Measurements from ENCODE around the gene C18orf32. TPM values are rescaled to one million over a fixed set of nuclear protein-coding genes. Genes with fewer than 3 reads are reported as not detected.

C18orf32 gene
- total and polyA plus RNA-seq, 10 of the 15 experiments (the other 5 are each of a cell fraction or from before 2014, with no cell fraction given): 11.5 to 67.0 (median 32.9) TPM

DNA sequence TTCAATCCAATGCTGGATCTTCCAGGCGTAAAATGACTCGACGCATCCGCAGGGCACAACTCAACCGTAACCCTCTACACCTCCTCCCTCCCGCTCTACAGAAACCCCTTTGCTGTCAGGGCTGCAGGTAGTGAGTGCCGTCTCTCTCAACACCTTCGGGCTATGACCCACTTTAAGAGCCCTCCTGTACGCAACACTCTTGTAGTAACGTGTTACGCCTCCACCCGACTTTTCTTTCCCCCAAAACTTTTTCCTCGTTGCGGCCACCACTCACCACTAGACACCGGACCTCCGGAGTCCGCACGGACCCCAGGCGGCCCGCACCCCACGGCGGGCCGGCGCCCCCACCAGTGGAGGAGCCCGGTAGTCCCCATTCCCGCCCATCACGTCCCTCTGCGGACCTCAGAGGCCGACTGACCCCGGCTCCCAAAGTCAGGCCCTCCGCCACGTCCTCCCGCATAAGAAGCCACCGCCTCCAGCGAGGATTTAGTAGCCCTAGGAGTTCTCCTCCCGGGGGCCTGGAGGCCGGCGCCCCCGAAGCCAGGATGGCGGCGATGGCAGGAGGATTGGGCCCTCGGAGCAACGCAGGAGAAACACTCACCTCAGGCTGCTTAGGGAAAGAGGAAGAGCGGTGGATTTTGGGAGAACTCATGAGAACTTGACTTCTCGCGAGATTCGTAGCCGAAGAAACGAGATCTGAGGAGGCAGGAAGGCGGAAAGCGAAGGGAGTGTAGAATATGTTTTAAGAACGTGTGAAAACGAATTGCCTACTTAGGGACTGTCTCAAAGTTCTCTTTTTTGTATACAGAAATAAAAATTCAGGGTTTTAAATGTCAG, 5.0 kb upstream of the C18orf32 start, which contains the start of gene RPL17 (continued):
- TF ChIP-seq SMAD5 (IDR thresholded peaks at IDR 0.05; ENCODE audit: low read depth) (peak; percentile 99), ZNF207 (IDR thresholded peaks at IDR 0.05; ENCODE audit: borderline replicate concordance) (peak; percentile 92), RAD51 (IDR thresholded peaks at IDR 0.05) (0 out of 2 replicates have a peak, but pooled peaks have one; percentile 17), MYC (IDR thresholded peaks at IDR 0.05; ENCODE audit: insufficient read depth, insufficient read length, insufficient replicate concordance, low read length, severe bottlenecking) (peak; percentile 90), JUNB (IDR thresholded peaks at IDR 0.05) (peak; percentile 100), JUND (IDR thresholded peaks at IDR 0.05; ENCODE audit: low read depth, low read length) (no peak), DPF2 (IDR thresholded peaks at IDR 0.05) (no peak; the same call in 1 of the 2 replicates), ASH2L (IDR thresholded peaks at IDR 0.05; ENCODE audit: borderline replicate concordance, low read depth) (peak; percentile 95; the same call in 1 of the 2 replicates), NFXL1 (IDR thresholded peaks at IDR 0.05; ENCODE audit: borderline replicate concordance) (no peak), RUNX3 (IDR thresholded peaks at IDR 0.05; ENCODE audit: low read length) (peak; percentile 41), RBBP5 (conservative IDR thresholded peaks at IDR 0.05) (peak; percentile 98), BRCA1 (IDR thresholded peaks at IDR 0.05; ENCODE audit: low read depth, low read length) (peak; percentile 95), IKZF1 (conservative IDR thresholded peaks at IDR 0.05) (peak; percentile 87), ATF2 (IDR thresholded peaks at IDR 0.05; ENCODE audit: low read length) (peak; percentile 50; the same call in 1 of the 2 replicates), ZBTB4 (CRISPR knock-in tag; IDR thresholded peaks at IDR 0.05) (no peak), EP300 (IDR thresholded peaks at IDR 0.05; ENCODE audit: borderline replicate concordance in 1 of 2, control insufficient read depth in 1 of 2, low read depth in 2 of 2, low read length in 2 of 2) (peak in 1 of 2 experiments; percentile 32; a peak in 1 of 4 replicates), WRNIP1 (IDR thresholded peaks at IDR 0.05; ENCODE audit: borderline replicate concordance, low read depth, low read length) (no peak; the same call in 1 of the 2 replicates), RAD21 (IDR thresholded peaks at IDR 0.05; ENCODE audit: insufficient read depth, low read depth, low read length) (no peak)
- TF ChIP-seq, protein P1, sequence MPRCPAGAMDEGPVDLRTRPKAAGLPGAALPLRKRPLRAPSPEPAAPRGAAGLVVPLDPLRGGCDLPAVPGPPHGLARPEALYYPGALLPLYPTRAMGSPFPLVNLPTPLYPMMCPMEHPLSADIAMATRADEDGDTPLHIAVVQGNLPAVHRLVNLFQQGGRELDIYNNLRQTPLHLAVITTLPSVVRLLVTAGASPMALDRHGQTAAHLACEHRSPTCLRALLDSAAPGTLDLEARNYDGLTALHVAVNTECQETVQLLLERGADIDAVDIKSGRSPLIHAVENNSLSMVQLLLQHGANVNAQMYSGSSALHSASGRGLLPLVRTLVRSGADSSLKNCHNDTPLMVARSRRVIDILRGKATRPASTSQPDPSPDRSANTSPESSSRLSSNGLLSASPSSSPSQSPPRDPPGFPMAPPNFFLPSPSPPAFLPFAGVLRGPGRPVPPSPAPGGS (IDR thresholded peaks at IDR 0.05; ENCODE audit: borderline replicate concordance, insufficient read depth, low read depth, low read length, poor library complexity, severe bottlenecking): no peak
- TF ChIP-seq, protein P2, sequence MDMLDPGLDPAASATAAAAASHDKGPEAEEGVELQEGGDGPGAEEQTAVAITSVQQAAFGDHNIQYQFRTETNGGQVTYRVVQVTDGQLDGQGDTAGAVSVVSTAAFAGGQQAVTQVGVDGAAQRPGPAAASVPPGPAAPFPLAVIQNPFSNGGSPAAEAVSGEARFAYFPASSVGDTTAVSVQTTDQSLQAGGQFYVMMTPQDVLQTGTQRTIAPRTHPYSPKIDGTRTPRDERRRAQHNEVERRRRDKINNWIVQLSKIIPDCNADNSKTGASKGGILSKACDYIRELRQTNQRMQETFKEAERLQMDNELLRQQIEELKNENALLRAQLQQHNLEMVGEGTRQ (IDR thresholded peaks at IDR 0.05; ENCODE audit: borderline replicate concordance, low read depth, low read length): no peak

All from GM12878 (cell line).